CD14-positive monocyte (primary cell): ENCODE results near the gene PTPRN2. TPM values are rescaled to one million over a fixed set of nuclear protein-coding genes. Genes with fewer than 3 reads are reported as not detected.

Experiments used
- DNase-seq, 3 donors: peaks; one replicate each; pipeline ENCODE4 v3.0.0-alpha.2; 2011 to 2022
- H2AFZ ChIP-seq: 2 replicates; pipeline ENCODE4 v1.6.0; 2012; ENCODE audit warnings: mild to moderate bottlenecking, low read depth, low read length, inconsistent platforms; ENCODE audit not compliant: insufficient read depth, poor library complexity, severe bottlenecking
- H3K27ac ChIP-seq, 2 donors: 1 replicate in 1 of 2; 2 replicates in 1 of 2; pipeline ENCODE4 v1.5.1; 2012 to 2013; ENCODE audit warnings: low read length in 2 of 2, control low read depth in 1 of 2, inconsistent platforms in 1 of 2, low read depth in 1 of 2, mild to moderate bottlenecking in 1 of 2
- H3K27me3 ChIP-seq, 2 donors: one replicate each; pipeline versions ENCODE4 v1.6.0 to v1.6.1; 2011 to 2013; ENCODE audit warnings: low read length in 2 of 2; ENCODE audit not compliant: control insufficient read depth in 2 of 2, insufficient read depth in 2 of 2
- H3K36me3 ChIP-seq, 2 donors: replicated peaks in 1 of 2; 1 replicate in 1 of 2; 2 replicates in 1 of 2; pipeline versions ENCODE4 v1.5.1 to v1.6.1; 2012 to 2013; ENCODE audit warnings: low read length in 2 of 2, control low read depth in 1 of 2, inconsistent platforms in 1 of 2, mild to moderate bottlenecking in 1 of 2; ENCODE audit not compliant: insufficient read depth in 2 of 2, control insufficient read depth in 1 of 2
- H3K4me1 ChIP-seq, 2 donors: 1 replicate in 1 of 2; 2 replicates in 1 of 2; pipeline versions ENCODE4 v1.5.1 to v1.6.1; 2012 to 2013; ENCODE audit warnings: low read length in 2 of 2, control low read depth in 1 of 2, inconsistent platforms in 1 of 2, mild to moderate bottlenecking in 1 of 2, moderate library complexity in 1 of 2; ENCODE audit not compliant: insufficient read depth in 2 of 2, control insufficient read depth in 1 of 2
- H3K4me2 ChIP-seq: replicated peaks from 2 replicates; pipeline ENCODE3; 2012; ENCODE audit warnings: low read length, moderate library complexity, mild to moderate bottlenecking; ENCODE audit not compliant: poor library complexity, severe bottlenecking; ENCODE audit errors: extremely low read depth
- H3K4me3 ChIP-seq, 3 experiments: fragments of 200-600 bp in 1 of 3; sonication (generic) in 1 of 3; replicated peaks in 1 of 3; 1 replicate in 2 of 3; 2 replicates in 1 of 3; pipeline ENCODE4 v1.5.1; 2011 to 2013; ENCODE audit warnings: low read length in 3 of 3, mild to moderate bottlenecking in 3 of 3, control low read depth in 2 of 3, low read depth in 2 of 3, inconsistent platforms in 1 of 3, moderate library complexity in 1 of 3
- H3K79me2 ChIP-seq: 2 replicates; pipeline ENCODE4 v1.6.0; 2012; ENCODE audit warnings: mild to moderate bottlenecking, control low read depth, inconsistent platforms, low read length, moderate library complexity; ENCODE audit not compliant: insufficient read depth
- H3K9ac ChIP-seq: 2 replicates; pipeline ENCODE4 v1.6.0; 2017; ENCODE audit warnings: low read length, mild to moderate bottlenecking; ENCODE audit not compliant: insufficient read depth, poor library complexity, severe bottlenecking
- H3K9me3 ChIP-seq, 2 donors: replicated peaks in 1 of 2; 1 replicate in 1 of 2; 2 replicates in 1 of 2; pipeline versions ENCODE4 v1.5.1 to v1.6.1; 2012 to 2013; ENCODE audit warnings: low read length in 2 of 2, control low read depth in 1 of 2; ENCODE audit not compliant: control insufficient read depth in 1 of 2, insufficient read depth in 1 of 2
- H4K20me1 ChIP-seq: 2 replicates; pipeline ENCODE4 v1.6.0; 2012; ENCODE audit warnings: mild to moderate bottlenecking, low read length, control low read depth, moderate library complexity; ENCODE audit not compliant: insufficient read depth
- H3K27ac Mint-ChIP-seq, 7 donors: one replicate each; pipeline ENCODE4 v1.8.0; 2020; ENCODE audit warnings: mild to moderate bottlenecking in 7 of 7, mixed read lengths in 7 of 7, moderate library complexity in 6 of 7, inconsistent platforms in 2 of 7
- H3K27me3 Mint-ChIP-seq, 3 donors: one replicate each; pipeline ENCODE4 v1.8.0; 2021 to 2022; ENCODE audit warnings: low read depth in 3 of 3, mild to moderate bottlenecking in 3 of 3, mixed read lengths in 3 of 3, moderate library complexity in 3 of 3, inconsistent platforms in 1 of 3
- H3K36me3 Mint-ChIP-seq, 2 donors: one replicate each; pipeline ENCODE4 v1.8.0; 2020; ENCODE audit warnings: mixed read lengths in 2 of 2, inconsistent platforms in 1 of 2, mild to moderate bottlenecking in 1 of 2
- H3K4me1 Mint-ChIP-seq: one replicate; pipeline ENCODE4 v1.8.0; 2020; ENCODE audit warnings: mild to moderate bottlenecking, mixed read lengths
- H3K4me3 Mint-ChIP-seq, 2 donors: one replicate each; pipeline ENCODE4 v1.8.0; 2020; ENCODE audit warnings: mild to moderate bottlenecking in 2 of 2, mixed read lengths in 2 of 2, moderate library complexity in 1 of 2
- H3K9me3 Mint-ChIP-seq, 7 donors: one replicate each; pipeline ENCODE4 v1.8.0; 2020 to 2022; ENCODE audit warnings: mixed read lengths in 7 of 7, mild to moderate bottlenecking in 6 of 7, moderate library complexity in 6 of 7, inconsistent platforms in 2 of 7
- CTCF ChIP-seq: fragments of 200-600 bp; IDR thresholded peaks from one replicate; pipeline ENCODE4 v1.8.0; 2022; ENCODE audit warnings: antibody characterized with exemption, mild to moderate bottlenecking
- WGBS: methylation state at CpG from one replicate; pipeline ENCODE4 v1.1.5; 2013; ENCODE audit warnings: missing lambda C conversion rate; ENCODE audit not compliant: insufficient coverage; 5-methylcytosine and 5-hydroxymethylcytosine counted together
- intact Hi-C, 2 donors: fragments of 100-400 bp; cut with micrococcal nuclease; formaldehyde crosslinking; loops; one replicate each; pipeline versions ENCODE4 v1.15.0 to v1.15.1; 2023
- polyA plus RNA-seq, 3 donors: library from polyadenylated mRNA; depleted of rRNA in 1 of 3; unstranded in 2 of 3; stranded (reverse) in 1 of 3; fragments of 300-500 nt in 2 of 3; fragments of >200 nt in 1 of 3; fragmentation: Illumina TruSeq in 2 of 3; gene quantifications; 1 replicate in 2 of 3; 2 replicates in 1 of 3; pipeline ENCODE4 v1.2.3, GENCODE V29; 2012 to 2021

The PTPRN2 gene
- polyA plus RNA-seq, 3 donors = 0.25 to 1.4 (median 0.97) TPM

GRCh38 chr7:158011941-158012340 lies 575.7 kb downstream of the PTPRN2 start:
- intact Hi-C loops = no loop called here
- no peak overlapping the region for H3K4me3 Mint-ChIP-seq
- no peaks in the 10 kb centered on the region for H3K79me2 ChIP-seq

GRCh38 chr7:158010961-158011693 lies 576.5 kb downstream of the PTPRN2 start:
- Histone ChIP-seq H3K36me3 (no peaks in the 10 kb centered on the region), H3K4me2 (no peak overlapping the region), H3K27ac (no peak overlapping the region), H3K79me2 (no peaks in the 10 kb centered on the region), H3K4me1 (peaks cover 6 to 14% of the 10 kb centered on the region in 2 donors), H3K9ac (no peak overlapping the region), H4K20me1 (no peaks in the 10 kb centered on the region), H3K27me3 (no peaks in the 10 kb centered on the region), H3K9me3 (no peaks in the 10 kb centered on the region), H2AFZ (no peak overlapping the region), H3K4me3 (no peak overlapping the region)
- peaks cover 0 to 6% (median 0%) of the 10 kb centered on the region in 7 donors for H3K9me3 Mint-ChIP-seq
- peaks cover 0 to 8% (median 5%) of the 10 kb centered on the region in 3 donors for H3K27me3 Mint-ChIP-seq
- WGBS = no CpG with 5 or more reads among the region's 11 CpGs
- peak overlapping the region in 1 of 2 donors; percentile 4 for H3K4me3 Mint-ChIP-seq
- H3K4me1 Mint-ChIP-seq = no peaks in the 10 kb centered on the region
- H3K36me3 Mint-ChIP-seq = no peaks in the 10 kb centered on the region
- TF ChIP-seq CTCF = no peak
- H3K27ac Mint-ChIP-seq = no peak overlapping the region
- intact Hi-C loops = no loop called here
- no peak for DNase-seq

More at GRCh38 chr7:158011941-158012340, 575.7 kb downstream of the PTPRN2 start:
- H2AFZ ChIP-seq = no peak overlapping the region
- H3K4me1 ChIP-seq = peaks cover 6 to 14% of the 10 kb centered on the region in 2 donors
- Mint-ChIP-seq H3K4me1 (no peaks in the 10 kb centered on the region), H3K36me3 (no peaks in the 10 kb centered on the region), H3K9me3 (peaks cover 0 to 6% (median 0%) of the 10 kb centered on the region in 7 donors), H3K27ac (no peak overlapping the region), H3K27me3 (peaks cover 0 to 5% (median 4%) of the 10 kb centered on the region in 3 donors)
- no peak overlapping the region for H3K27ac ChIP-seq
- no peaks in the 10 kb centered on the region for H4K20me1 ChIP-seq
- no peaks in the 10 kb centered on the region for H3K27me3 ChIP-seq
- no peak overlapping the region for H3K9ac ChIP-seq
- H3K36me3 ChIP-seq = no peaks in the 10 kb centered on the region
- no peak overlapping the region for H3K4me3 ChIP-seq
- no peak overlapping the region for H3K4me2 ChIP-seq
- no peak for DNase-seq
- no peak for TF ChIP-seq CTCF
- no peaks in the 10 kb centered on the region for H3K9me3 ChIP-seq
- WGBS = 91% methylated on average over 3 of the region's 11 CpGs
